GM18508 (cell line): ENCODE results near the gene TBC1D5.
"Not testable (repeated sequence)": the region's sequence is repeated elsewhere in the genome, so short reads cannot be mapped to it uniquely, and the experiment has no call there.

Experiments used
- ATAC-seq: cut with Tn5 transposase; IDR thresholded peaks from one replicate; pipeline ENCODE4 v1.9.1; 2021; ENCODE audit warnings: moderate number of reproducible peaks; ENCODE audit not compliant: insufficient read depth, unreplicated experiment

The TBC1D5 gene

DNA sequence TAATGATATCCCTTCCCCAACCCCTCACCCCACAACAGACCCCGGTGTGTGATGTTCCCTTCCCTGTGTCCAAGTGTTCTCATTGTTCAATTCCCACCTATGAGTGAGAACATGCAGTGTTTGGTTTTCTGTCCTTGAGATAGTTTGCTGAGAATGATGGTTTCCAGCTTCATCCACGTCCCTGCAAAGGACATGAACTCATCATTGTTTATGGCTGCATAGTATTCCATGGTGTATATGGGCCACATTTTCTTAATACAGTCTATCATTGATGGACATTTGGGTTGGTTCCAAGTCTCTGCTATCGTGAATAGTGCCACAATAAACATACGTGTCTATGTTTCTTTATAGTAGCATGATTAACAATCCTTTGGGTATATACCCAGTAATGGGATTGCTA, 129.4 kb downstream of the TBC1D5 start:
- ATAC-seq: not testable (repeated sequence)

- ATAC-seq: no peak
Observed at GRCh38 chr3:17607905-17608304, 134.5 kb downstream of the TBC1D5 start.

DNA sequence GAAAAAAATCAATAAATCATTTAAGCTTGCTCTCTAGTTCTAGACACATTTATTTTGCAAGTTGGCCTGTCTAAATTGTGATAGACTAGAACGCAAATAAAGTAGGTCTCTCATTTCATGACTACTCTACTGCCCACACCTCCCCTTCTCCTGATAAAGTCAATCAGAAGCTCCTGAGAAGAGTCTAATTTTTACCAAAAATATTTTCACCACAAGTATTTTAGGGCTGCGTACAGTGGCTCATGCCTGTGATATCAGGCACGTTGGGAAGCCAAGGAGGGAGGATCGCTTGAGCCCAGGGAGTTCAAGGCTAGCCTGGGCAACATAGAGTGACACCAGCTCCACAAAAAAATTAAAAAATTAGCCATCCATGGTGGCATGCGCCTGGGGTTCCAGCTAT, 136.5 kb downstream of the TBC1D5 start:
- ATAC-seq: no peak

DNA sequence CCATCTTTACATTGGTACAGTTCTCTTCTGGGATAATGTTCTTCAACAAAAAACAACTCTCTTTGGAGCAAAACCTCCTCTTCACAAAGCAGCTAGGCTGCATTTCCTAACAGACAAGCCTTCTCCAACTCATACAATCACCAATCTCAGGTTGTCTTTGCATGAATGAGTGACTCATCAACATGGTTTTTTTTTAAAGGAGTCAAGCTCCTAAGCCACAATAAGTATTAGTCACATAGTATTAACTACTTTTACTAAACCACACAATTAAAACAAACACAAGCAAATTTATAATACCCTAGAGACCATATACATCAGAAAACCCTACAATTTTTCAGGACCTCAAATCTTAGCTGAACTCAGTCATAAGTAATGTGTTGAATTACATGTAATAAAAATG, 137.4 kb downstream of the TBC1D5 start:
- no peak for ATAC-seq

DNA sequence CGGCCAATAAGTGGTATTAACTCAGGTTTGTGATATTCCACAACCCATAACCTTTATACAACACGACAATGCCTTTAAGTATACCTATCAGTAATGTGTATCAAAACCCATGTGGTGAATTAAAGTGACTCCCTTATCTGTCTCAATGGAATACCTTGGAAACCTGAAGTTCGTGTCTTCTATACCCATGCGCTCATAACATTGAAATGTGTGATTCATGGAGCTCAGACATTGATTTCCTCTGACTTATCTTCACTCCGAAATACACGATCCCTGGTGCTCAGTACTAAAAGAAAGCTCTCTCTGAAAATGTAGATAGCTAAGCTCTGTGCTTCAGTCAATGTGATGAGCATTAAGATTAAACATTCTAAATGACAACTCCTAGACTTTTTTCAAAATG, 140.3 kb downstream of the TBC1D5 start:
- ATAC-seq: no peak

DNA sequence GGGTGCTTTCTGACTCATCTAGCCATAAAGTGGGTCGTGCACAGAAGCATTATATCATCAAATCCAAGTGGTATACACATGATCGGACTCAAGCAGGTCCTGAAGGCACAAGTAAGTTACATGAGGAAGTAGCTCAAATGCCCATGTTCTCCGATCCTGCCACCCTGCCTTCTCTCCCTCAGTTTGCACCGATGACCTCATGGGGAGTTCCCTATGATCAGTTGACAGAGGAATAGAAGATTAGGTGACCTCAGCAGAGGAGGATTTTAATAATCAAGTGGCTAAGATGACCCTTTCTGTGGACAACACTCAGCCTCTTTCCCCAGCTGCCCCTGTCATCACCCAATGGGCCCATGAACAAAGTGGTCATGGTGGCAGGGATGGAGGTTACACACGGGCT, 149.5 kb downstream of the TBC1D5 start:
- no peak for ATAC-seq

DNA sequence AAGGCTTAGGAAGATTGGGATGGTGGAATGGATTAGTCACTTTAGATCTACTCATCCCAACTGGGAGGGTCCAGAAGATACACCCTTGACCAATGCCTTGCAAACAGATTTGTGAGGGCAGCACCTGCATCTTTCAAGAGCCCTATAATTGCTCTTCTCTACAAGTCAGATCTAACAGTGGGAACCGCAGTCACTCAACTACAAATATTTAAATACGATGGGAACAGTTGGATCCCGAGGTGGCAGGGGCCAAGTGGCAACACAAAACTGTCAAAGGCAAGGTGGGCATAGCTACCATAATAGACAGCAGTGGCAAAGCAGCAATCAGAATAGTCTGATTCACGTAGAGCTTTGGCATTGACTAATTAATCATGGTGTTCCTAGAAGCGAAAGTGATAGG, 152.0 kb downstream of the TBC1D5 start:
- no peak for ATAC-seq

DNA sequence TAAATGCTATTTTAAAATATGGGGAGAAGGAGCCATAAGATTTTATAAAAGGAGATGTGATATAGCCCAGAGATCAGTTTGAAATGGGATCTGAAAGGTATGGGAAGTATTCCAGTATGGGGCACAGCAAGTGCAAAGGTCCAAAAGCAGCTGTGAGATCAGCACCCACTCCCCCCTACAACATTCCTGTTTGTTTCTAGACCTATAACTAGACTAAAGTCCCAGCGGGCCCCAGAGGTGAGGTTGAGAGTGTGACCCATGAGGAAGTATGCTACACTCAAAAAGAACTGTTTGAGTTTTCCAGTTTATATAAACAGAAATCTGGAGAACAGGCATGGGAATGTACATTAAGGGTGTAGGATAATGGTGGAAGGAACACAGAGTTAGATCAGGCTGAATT, 152.5 kb downstream of the TBC1D5 start:
- no peak for ATAC-seq

- no peak for ATAC-seq
Observed at GRCh38 chr3:17588422-17588821, 154.0 kb downstream of the TBC1D5 start.

DNA sequence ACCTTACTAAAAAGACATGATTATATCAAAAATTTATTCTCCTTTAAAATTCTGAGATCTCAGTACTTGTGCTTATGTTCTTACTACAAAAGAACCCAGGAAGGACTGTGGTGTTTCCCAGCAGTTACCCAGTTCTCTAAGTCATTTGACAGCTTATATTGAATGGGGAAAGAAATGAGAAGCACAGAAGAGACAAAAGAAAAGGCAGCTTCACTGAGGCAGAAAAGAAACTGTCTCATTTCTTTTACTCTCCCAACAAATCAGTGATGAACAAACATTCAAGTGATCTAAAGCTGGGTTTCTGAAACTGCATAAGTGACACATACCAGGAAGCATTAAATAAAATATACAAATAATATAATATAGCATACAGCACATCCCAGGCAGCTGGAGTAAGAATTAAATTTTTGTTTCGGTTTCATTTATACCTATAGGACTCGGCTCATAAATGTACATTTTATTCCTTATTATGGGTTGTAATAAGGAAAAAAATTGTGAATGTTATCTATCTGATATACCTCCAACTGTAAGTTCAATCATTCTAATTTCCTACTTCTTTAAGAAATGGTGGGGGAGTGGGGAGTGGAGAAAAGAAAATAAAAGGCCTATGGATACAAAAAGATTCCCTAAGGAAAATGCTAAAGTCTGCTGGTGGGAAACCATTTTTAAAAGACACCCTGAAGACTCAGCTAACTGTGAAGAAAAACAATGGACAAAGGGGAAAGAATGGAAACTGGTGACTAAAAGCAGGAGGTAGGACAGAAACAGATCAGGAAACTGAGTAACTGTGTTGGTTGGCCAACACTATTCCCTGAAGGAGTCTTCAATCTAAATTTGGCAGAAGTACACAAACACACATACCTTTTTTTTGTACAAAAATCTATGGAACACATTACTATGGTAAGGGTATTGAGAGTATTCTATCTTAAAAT, 156.8 kb downstream of the TBC1D5 start:
- ATAC-seq: no peak

- ATAC-seq: no peak
Observed at GRCh38 chr3:17584066-17584465, 158.4 kb downstream of the TBC1D5 start.

DNA sequence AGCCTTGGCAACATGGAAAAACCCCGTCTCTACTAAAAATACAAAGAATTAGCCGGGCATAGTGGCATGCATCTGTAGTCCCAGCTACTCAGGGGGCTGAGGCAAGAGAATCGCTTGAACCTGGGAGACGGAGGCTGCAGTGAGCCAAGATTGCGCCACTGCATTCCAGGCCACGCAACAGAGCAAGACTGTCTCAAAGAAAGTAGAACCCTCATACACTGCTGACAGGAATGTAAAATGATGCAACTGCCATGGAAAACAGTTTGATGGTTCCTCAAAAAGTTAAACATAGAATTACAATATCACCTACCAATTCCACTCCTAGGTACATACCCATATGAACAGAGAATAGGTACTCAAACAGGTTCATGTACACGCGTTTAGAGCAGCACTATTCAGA, 158.9 kb downstream of the TBC1D5 start:
- no peak for ATAC-seq

- ATAC-seq: no peak
Observed at GRCh38 chr3:17581421-17582080, 160.9 kb downstream of the TBC1D5 start.

GRCh38 chr3:17580901-17581300, 161.5 kb downstream of the TBC1D5 start:
- ATAC-seq: no peak

- peak; percentile 95 for ATAC-seq
Observed at GRCh38 chr3:17579289-17580031, 163.0 kb downstream of the TBC1D5 start.

DNA sequence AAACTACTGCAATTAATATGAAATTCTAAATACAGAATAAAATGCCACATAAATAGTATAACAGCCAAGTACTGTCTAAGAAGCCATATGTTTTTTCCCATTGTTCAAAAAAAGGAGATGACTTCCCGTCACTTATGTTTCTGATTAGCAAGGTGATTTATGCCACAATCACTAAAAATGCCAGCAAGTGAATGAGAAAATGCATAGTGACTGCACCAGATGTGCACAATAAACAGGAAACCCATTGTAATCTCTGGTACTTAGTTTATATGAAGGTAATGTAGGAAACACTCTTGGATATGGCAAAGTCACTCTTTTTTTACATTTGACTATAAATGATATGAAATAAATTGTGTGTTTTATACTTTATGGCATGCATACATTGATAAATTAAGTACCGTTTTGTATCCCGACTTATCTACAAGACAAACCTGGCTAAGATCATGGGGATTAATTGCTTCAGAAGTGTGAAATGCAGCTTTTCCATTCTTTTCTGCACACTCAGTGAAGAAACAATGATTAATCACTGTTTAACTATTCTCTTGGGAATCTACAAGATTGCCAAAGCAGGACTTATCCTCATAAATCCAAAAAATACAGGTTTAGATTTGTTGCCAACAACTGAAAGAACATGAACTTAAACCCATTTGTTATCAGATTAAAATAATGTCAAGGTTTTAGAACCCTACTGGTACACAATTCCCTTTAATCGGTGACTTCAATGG, 164.5 kb downstream of the TBC1D5 start:
- no peak for ATAC-seq

DNA sequence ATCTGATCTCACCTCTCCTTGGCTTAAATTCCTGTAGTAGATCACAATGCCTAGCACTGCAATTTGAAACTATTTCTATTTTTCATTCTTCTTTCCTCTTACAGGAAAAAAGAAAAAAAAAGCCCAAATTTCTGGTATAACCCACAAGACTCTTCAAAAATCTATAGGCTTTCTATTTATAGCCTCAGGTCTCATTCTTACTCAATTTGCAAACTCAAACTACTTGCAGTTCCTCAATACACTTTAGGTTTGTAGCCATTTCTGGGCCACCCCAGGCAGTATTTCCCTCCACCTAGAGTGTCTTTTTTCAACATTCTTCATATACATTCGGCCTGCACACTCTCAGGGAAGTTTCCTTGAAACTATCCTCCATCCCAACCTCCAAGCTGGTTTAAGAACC, 169.0 kb downstream of the TBC1D5 start:
- ATAC-seq: peak; percentile 94

GRCh38 chr3:17571686-17572085, 170.7 kb downstream of the TBC1D5 start:
- ATAC-seq: no peak

DNA sequence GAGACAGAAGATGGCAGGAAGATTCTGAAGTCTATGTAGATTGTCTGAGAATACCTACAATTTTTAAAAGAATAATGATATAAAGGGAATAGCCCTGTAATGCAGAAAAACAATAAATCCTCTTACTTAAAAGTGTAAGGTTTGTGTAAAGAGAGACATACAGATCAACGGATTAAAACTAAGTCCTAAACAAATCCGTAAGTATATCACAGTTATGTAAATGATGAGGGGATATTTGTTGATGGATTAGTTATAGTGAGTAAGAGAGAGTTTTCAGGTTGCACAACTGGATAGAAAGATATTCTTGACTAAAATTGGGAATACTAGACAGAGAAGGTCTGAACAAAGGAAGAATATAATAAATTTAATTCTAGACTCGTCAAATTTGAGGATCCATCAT, 179.6 kb downstream of the TBC1D5 start:
- ATAC-seq: no peak

- ATAC-seq: no peak
Observed at GRCh38 chr3:17558565-17558964, 183.9 kb downstream of the TBC1D5 start.
